Lower leg skin (tissue), 4 donors: Measurements from ENCODE around the gene BRINP1. TPM values are rescaled to one million over a fixed set of nuclear protein-coding genes. Genes with fewer than 3 reads are reported as not detected.

ENCODE experiments used
- DNase-seq, 2 donors: peaks; one replicate each; pipeline ENCODE4 v3.0.0-alpha.2; 2019; ENCODE audit warnings: low spot score in 2 of 2
- H3K4me3 ChIP-seq: fragments of 200-600 bp; sonication (generic); 2 replicates; pipeline ENCODE4 v1.5.1; 2017; ENCODE audit warnings: mild to moderate bottlenecking, low read depth; ENCODE audit not compliant: poor library complexity, severe bottlenecking
- POLR2A ChIP-seq, 2 donors: fragments of 450-650 bp; IDR thresholded peaks; one replicate each; pipeline ENCODE4 v1.6.1; 2016 to 2017; ENCODE audit warnings: antibody characterized with exemption in 2 of 2, mild to moderate bottlenecking in 1 of 2, moderate library complexity in 1 of 2
- WGBS, 2 donors: methylation state at CpG; one replicate each; pipeline ENCODE4 v1.1.5; 2018; 5-methylcytosine and 5-hydroxymethylcytosine counted together
- intact Hi-C: fragments of 100-400 bp; cut with DNase I; formaldehyde crosslinking; loops from one replicate; pipeline ENCODE4 v1.15.0; 2023; ENCODE audit warnings: low total_unique reads
- total RNA-seq, 4 donors: library from RNA; depleted of rRNA; stranded (reverse); fragments of >200 nt; gene quantifications; one replicate each; pipeline ENCODE4 v1.1.0, GENCODE V29; 2016
- TF ChIP-seq, protein P1 (sequence below), 3 donors: fragments of 450-650 bp; IDR thresholded peaks; one replicate each; pipeline ENCODE4 v1.5.1; 2016; ENCODE audit warnings: antibody characterized with exemption in 3 of 3, mild to moderate bottlenecking in 3 of 3, moderate library complexity in 2 of 3

Gene BRINP1
- total RNA-seq, 4 donors from 2014 or later = 0.10 to 0.16 TPM; not detected in 2

- intact Hi-C loops = no loop called here
- TF ChIP-seq, protein P1, sequence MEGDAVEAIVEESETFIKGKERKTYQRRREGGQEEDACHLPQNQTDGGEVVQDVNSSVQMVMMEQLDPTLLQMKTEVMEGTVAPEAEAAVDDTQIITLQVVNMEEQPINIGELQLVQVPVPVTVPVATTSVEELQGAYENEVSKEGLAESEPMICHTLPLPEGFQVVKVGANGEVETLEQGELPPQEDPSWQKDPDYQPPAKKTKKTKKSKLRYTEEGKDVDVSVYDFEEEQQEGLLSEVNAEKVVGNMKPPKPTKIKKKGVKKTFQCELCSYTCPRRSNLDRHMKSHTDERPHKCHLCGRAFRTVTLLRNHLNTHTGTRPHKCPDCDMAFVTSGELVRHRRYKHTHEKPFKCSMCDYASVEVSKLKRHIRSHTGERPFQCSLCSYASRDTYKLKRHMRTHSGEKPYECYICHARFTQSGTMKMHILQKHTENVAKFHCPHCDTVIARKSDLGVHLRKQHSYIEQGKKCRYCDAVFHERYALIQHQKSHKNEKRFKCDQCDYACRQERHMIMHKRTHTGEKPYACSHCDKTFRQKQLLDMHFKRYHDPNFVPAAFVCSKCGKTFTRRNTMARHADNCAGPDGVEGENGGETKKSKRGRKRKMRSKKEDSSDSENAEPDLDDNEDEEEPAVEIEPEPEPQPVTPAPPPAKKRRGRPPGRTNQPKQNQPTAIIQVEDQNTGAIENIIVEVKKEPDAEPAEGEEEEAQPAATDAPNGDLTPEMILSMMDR (IDR thresholded peaks at IDR 0.05) = no peak
- TF ChIP-seq POLR2A (IDR thresholded peaks at IDR 0.05) = no peak
- no peak overlapping the region for H3K4me3 ChIP-seq
- 82 to 84% methylated on average over 7 of the region's 7 CpGs for WGBS, 2 donors
- DNase-seq = no peak
These were observed 171.2 kb downstream of the BRINP1 start for GRCh38 chr9:119197893-119198607.

DNA sequence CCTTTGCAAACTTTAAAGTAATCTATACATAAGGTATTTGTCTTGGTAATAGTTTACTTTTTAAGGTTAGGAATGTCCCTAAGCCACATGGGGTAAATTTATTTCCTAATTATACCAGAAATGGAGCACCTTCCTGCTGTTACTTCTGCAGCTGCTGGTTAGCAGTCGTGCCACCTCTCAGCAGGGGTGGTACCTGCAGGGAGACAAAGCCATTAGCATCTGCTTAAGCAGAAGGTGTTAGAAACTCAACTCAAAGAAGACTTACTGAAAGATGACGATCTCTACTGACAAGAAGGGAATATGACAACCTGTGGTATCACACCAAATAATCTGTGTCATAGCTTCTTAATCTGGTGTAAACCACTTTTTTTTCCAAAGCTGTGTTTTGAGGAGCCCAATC is 173.7 kb downstream of the BRINP1 start:
- H3K4me3 ChIP-seq = no peak overlapping the region
- no peak for TF ChIP-seq POLR2A (IDR thresholded peaks at IDR 0.05)
- TF ChIP-seq, protein P1 (IDR thresholded peaks at IDR 0.05) = no peak
- DNase-seq = no peak
- WGBS, 2 donors = 46 to 51% methylated on average over 2 of the region's 2 CpGs
- intact Hi-C loops = no loop called here

DNA sequence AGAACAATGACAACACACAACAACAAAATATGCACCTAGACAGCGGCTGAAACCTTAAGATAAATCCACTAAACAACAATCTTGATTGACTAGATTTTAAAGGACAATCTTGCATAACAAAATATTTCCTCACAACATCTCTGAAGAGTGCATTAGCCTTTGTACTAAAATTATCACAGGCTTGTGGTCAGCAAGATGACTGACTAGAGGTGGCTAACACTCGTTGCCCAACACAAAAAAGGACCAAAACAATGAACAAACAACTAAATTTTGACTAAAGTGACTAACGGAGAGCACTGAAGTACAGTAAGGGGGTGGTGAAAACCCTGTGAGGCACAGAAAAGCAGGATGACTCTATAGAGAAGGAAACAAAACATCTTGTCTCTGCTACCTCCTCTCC is 183.9 kb downstream of the BRINP1 start:
- intact Hi-C loops = no loop called here

DNA sequence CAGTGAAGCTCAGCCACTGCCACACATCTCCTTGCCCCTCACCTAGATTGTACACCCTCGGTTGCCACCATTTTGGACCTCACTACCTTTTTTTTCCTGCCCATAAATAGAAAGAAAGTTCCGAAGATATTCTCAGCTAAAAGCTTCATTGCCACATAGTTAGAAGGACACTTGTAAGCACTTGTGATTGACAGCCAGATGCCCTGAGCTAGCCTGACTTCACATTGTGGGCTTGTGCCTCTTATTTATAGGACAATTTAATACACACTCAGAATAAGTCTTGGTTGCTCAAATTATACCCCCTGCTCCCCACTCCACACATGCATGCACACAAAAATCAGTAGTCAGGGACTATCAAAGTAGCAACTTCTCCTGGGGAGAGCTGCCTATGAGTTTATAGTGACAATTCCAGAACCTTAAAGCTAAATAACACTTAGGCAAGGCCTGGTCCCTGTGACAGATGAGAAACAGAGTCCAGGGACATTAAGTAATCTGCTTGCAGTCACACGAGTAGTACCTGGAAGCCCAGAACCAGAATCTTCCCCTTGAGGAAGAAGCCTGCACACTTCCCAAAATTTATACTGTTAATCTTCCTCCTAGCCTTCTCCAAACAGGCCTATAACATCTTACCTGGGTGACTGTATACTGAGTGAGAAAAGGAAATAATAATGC is 184.8 kb downstream of the BRINP1 start:
- DNase-seq = no peak
- no peak overlapping the region for H3K4me3 ChIP-seq
- TF ChIP-seq, protein P1 (IDR thresholded peaks at IDR 0.05) = no peak
- no peak for TF ChIP-seq POLR2A (IDR thresholded peaks at IDR 0.05)
- intact Hi-C loops = no loop called here
- 87 to 91% methylated on average over 3 of the region's 3 CpGs for WGBS, 2 donors

More for the DNA sequence above, 183.9 kb downstream of the BRINP1 start:
- 73 to 85% methylated on average over 3 of the region's 3 CpGs for WGBS, 2 donors
- DNase-seq = no peak
- no peak overlapping the region for H3K4me3 ChIP-seq
- no peak for TF ChIP-seq POLR2A (IDR thresholded peaks at IDR 0.05)
- TF ChIP-seq, protein P1 (IDR thresholded peaks at IDR 0.05) = no peak

DNA sequence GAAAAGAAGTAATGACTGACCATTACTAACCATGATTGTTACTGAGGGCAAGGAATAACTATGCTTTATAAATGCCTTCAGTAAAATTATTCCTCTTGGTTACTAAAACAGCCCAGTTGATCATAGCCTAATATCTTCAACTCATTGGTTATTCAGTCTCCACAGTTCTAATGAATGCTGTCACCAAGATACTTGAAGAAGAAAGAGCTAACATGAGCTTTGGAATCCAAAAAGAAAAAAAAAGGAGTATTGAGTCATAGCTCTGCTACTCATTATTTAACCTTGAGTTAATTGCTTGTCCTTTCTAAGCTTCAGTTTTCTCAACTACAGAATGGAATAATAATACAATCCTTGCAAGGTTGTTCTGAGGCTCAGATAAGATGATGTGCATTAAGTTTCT is 187.7 kb downstream of the BRINP1 start:
- no peak for DNase-seq
- no peak overlapping the region for H3K4me3 ChIP-seq
- TF ChIP-seq POLR2A (IDR thresholded peaks at IDR 0.05) = no peak
- TF ChIP-seq, protein P1 (IDR thresholded peaks at IDR 0.05) = no peak
- intact Hi-C loops = no loop called here
